AG09309 (cell line): ENCODE results near the gene TMEM175.

Source experiments
- DNase-seq: peaks from one replicate; pipeline ENCODE4 v3.0.0-alpha.2; 2010; ENCODE audit warnings: low read depth
- H3K4me3 ChIP-seq: 2 replicates; pipeline ENCODE4 v1.5.1; 2011; ENCODE audit warnings: mild to moderate bottlenecking, low read depth, low read length, moderate library complexity; ENCODE audit not compliant: control insufficient read depth
- TF ChIP-seq, protein P1 (sequence below): IDR thresholded peaks from 2 replicates; pipeline ENCODE4 v1.5.1; 2011; ENCODE audit warnings: mild to moderate bottlenecking, low read depth, low read length, inconsistent platforms; ENCODE audit not compliant: insufficient read depth, control insufficient read depth; ENCODE audit errors: missing control alignments

TMEM175 gene

DNA sequence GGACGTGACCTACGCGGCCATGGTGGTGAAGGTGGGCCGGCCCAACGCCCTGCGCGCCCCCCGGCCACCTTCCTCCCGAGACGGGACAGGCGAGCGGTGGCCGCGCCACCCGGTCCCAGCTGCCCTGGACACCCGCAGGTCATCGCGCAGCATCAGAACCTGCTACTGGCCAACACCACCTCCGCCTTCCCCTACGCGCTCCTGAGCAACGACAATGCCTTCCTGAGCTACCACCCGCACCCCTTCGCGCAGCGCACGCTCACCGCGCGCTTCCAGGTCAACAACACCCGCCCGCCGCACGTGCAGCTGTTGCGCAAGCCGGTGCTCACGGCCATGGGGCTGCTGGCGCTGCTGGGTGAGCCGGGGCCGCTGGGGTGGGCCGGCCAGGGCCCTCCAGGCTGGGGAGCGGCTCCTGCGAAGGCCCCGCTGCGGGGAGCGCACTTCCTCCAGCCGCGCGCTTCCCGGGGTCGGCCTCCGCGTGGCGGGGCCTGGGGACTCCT, 69.9 kb downstream of the TMEM175 start:
- TF ChIP-seq, protein P1, sequence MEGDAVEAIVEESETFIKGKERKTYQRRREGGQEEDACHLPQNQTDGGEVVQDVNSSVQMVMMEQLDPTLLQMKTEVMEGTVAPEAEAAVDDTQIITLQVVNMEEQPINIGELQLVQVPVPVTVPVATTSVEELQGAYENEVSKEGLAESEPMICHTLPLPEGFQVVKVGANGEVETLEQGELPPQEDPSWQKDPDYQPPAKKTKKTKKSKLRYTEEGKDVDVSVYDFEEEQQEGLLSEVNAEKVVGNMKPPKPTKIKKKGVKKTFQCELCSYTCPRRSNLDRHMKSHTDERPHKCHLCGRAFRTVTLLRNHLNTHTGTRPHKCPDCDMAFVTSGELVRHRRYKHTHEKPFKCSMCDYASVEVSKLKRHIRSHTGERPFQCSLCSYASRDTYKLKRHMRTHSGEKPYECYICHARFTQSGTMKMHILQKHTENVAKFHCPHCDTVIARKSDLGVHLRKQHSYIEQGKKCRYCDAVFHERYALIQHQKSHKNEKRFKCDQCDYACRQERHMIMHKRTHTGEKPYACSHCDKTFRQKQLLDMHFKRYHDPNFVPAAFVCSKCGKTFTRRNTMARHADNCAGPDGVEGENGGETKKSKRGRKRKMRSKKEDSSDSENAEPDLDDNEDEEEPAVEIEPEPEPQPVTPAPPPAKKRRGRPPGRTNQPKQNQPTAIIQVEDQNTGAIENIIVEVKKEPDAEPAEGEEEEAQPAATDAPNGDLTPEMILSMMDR: no peak
- no peak overlapping the region for H3K4me3 ChIP-seq
- DNase-seq: no peak

GRCh38 chr4:1002631-1003251, 70.5 kb downstream of the TMEM175 start:
- no peak for DNase-seq

GRCh38 chr4:1003271-1004070, 71.2 kb downstream of the TMEM175 start:
- TF ChIP-seq, protein P1: no peak
- no peak for DNase-seq
- no peak overlapping the region for H3K4me3 ChIP-seq

More at GRCh38 chr4:1002631-1003251, 70.5 kb downstream of the TMEM175 start:
- no peak overlapping the region for H3K4me3 ChIP-seq
- TF ChIP-seq, protein P1: no peak

DNA sequence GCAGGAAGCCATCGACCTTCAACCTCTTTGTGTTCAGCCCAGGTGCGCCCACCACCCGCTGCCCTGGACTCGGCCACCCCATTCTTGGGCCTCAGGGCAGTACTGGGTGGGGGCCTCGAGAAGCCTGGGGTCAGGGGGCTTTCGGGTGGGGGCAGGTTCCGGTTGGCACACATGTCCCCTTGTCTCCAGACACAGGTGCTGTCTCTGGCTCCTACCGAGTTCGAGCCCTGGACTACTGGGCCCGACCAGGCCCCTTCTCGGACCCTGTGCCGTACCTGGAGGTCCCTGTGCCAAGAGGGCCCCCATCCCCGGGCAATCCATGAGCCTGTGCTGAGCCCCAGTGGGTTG, 71.8 kb downstream of the TMEM175 start:
- DNase-seq: no peak
- TF ChIP-seq, protein P1: no peak
- no peak overlapping the region for H3K4me3 ChIP-seq

DNA sequence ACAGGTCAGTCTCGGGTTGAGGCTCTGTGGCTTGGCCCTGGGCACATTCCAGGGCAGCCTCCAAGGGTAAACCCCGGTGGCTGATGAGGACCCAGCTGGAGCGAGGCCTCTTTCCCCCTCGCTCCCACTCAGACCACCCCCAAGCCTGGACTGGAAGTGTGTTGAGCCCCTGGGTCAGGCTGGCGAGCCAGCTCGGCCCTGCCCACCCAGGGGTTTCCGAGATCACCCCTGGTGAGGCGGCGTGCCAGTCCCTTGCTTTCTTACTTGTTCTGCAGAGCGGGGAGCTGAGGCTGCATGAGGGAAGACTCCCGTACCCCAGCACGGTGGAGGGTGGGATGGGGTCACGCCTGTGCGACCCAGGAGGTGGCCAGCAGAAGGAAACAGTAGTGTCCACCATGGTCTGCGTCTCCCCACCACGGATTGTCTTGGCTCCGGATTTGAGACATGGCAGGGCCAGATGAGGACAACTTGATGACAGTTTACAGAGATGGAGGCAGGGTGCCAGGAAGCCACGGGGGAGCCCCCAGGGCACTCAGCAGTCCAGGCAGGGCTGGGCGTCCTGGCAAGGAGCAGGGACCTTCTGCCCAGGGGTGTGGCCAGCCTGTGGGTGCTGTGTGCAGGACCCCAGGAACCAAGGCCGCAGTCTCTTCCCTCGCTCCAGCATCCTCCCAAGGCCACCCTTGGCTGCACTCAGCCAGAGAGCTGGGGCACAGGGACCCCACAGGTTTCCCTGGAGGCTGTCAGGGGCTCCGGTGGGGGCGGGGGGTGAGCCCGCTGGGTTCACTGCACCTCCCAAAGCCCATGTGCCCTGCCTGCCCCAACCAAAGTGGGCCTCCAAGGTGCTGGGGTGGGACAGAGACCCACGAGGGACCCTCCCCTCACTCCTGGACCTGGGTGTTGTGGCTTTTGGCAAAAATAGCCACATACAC, 72.6 kb downstream of the TMEM175 start:
- TF ChIP-seq, protein P1: no peak
- no peak for DNase-seq
- no peak overlapping the region for H3K4me3 ChIP-seq

DNA sequence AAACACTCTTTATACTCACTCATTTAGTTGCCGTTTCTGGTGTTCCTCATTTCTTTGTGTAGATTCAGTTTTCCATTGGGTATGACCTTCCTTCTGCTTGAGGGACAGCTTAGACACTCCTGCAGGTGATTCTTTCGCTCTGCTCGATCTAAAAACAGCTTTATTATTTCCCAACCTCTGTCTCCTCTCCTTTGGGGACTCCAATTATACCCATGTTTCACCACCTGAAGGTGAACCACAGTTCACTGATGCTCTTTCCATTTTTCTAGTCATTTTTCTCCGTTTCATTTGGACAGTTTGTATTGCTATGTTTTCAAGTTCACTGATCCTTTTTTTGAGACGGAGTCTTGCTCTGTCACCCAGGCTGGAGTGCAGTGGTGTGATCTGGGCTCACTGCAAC, 74.6 kb downstream of the TMEM175 start:
- DNase-seq: no peak
- H3K4me3 ChIP-seq: no peak overlapping the region
- TF ChIP-seq, protein P1: no peak
